H9 (cell line): ENCODE results near the gene PTN. TPM values are rescaled to one million over a fixed set of nuclear protein-coding genes. Genes with fewer than 3 reads are reported as not detected.

Experiments
- DNase-seq: peaks from one replicate; pipeline ENCODE4 v3.0.0-alpha.2; 2017
- H2AFZ ChIP-seq: one replicate; pipeline ENCODE4 v1.6.1; 2013; ENCODE audit warnings: mild to moderate bottlenecking, low read length, control low read depth, moderate library complexity
- H2AK5ac ChIP-seq: 2 replicates; pipeline ENCODE4 v1.6.1; 2013; ENCODE audit warnings: low read length, control low read depth, mixed read lengths; ENCODE audit not compliant: insufficient read length
- H2BK120ac ChIP-seq: one replicate; pipeline ENCODE4 v1.6.1; 2013; ENCODE audit warnings: low read depth, mild to moderate bottlenecking, low read length, control low read depth, inconsistent platforms; ENCODE audit not compliant: poor library complexity, severe bottlenecking
- H2BK12ac ChIP-seq: 2 replicates; pipeline ENCODE4 v1.6.1; 2013; ENCODE audit warnings: low read length, control low read depth, mixed read lengths, low read depth; ENCODE audit not compliant: insufficient read length
- H2BK15ac ChIP-seq: 2 replicates; pipeline ENCODE4 v1.6.1; 2013; ENCODE audit warnings: low read depth, low read length, control low read depth
- H2BK20ac ChIP-seq: one replicate; pipeline ENCODE4 v1.6.1; 2013; ENCODE audit warnings: low read depth, mild to moderate bottlenecking, low read length, control low read depth, inconsistent platforms; ENCODE audit not compliant: poor library complexity, severe bottlenecking
- H2BK5ac ChIP-seq: 2 replicates; pipeline ENCODE4 v1.6.1; 2013; ENCODE audit warnings: low read length, control low read depth, mixed read lengths; ENCODE audit not compliant: insufficient read length
- H3K14ac ChIP-seq: 2 replicates; pipeline ENCODE4 v1.6.1; 2013; ENCODE audit warnings: low read length, control low read depth; ENCODE audit not compliant: insufficient read depth
- H3K18ac ChIP-seq: 2 replicates; pipeline ENCODE4 v1.6.1; 2013; ENCODE audit warnings: low read depth, mild to moderate bottlenecking, mixed read lengths, low read length, control low read depth; ENCODE audit not compliant: insufficient read length
- H3K23ac ChIP-seq: 2 replicates; pipeline ENCODE4 v1.6.1; 2013; ENCODE audit warnings: low read length, control low read depth, mixed read lengths, low read depth; ENCODE audit not compliant: insufficient read length
- H3K23me2 ChIP-seq: 2 replicates; pipeline ENCODE4 v1.6.1; 2013; ENCODE audit warnings: low read depth, mild to moderate bottlenecking, mixed read lengths, low read length, control low read depth; ENCODE audit not compliant: insufficient read length, poor library complexity, severe bottlenecking
- H3K27ac ChIP-seq: 2 replicates; pipeline ENCODE4 v1.5.1; 2013; ENCODE audit warnings: low read length, control low read depth, mixed read lengths, low read depth; ENCODE audit not compliant: insufficient read length
- H3K27me3 ChIP-seq: 2 replicates; pipeline ENCODE4 v1.6.1; 2013; ENCODE audit warnings: low read length, control low read depth, inconsistent platforms; ENCODE audit not compliant: insufficient read depth
- H3K4ac ChIP-seq: 2 replicates; pipeline ENCODE4 v1.6.1; 2013; ENCODE audit warnings: low read depth, mild to moderate bottlenecking, control low read depth, inconsistent platforms, low read length, moderate library complexity
- H3K4me1 ChIP-seq: 2 replicates; pipeline ENCODE4 v1.6.1; 2013; ENCODE audit warnings: low read length, control low read depth, inconsistent platforms; ENCODE audit not compliant: insufficient read depth
- H3K4me2 ChIP-seq: 2 replicates; pipeline ENCODE4 v1.6.1; 2013; ENCODE audit warnings: low read length, control low read depth, mixed read lengths; ENCODE audit not compliant: insufficient read length, insufficient read depth
- H3K56ac ChIP-seq: 2 replicates; pipeline ENCODE4 v1.6.1; 2013; ENCODE audit warnings: low read depth, mild to moderate bottlenecking, mixed read lengths, low read length, control low read depth; ENCODE audit not compliant: insufficient read length
- H3K79me1 ChIP-seq: 2 replicates; pipeline ENCODE4 v1.6.1; 2013; ENCODE audit warnings: low read depth, mild to moderate bottlenecking, moderate library complexity, low read length, control low read depth, inconsistent platforms; ENCODE audit not compliant: insufficient read depth, poor library complexity, severe bottlenecking
- H3K79me2 ChIP-seq: 2 replicates; pipeline ENCODE4 v1.6.1; 2013; ENCODE audit warnings: low read length, control low read depth, inconsistent platforms; ENCODE audit not compliant: insufficient read depth
- H3K9ac ChIP-seq: 2 replicates; pipeline ENCODE4 v1.6.1; 2013; ENCODE audit warnings: low read length, control low read depth, mixed read lengths; ENCODE audit not compliant: insufficient read length; ENCODE audit errors: extremely low read depth
- H3K9me3 ChIP-seq: one replicate; pipeline ENCODE4 v1.6.1; 2013; ENCODE audit warnings: low read depth, low read length, inconsistent platforms; ENCODE audit not compliant: control insufficient read depth
- H3T11ph ChIP-seq: one replicate; pipeline ENCODE4 v1.6.1; 2013; ENCODE audit warnings: mild to moderate bottlenecking, low read length, control low read depth, inconsistent platforms
- H4K20me1 ChIP-seq: one replicate; pipeline ENCODE4 v1.6.1; 2013; ENCODE audit not compliant: control insufficient read depth, insufficient read length, insufficient read depth
- H4K5ac ChIP-seq: 2 replicates; pipeline ENCODE4 v1.6.1; 2013; ENCODE audit warnings: low read depth, mild to moderate bottlenecking, mixed read lengths, low read length, control low read depth; ENCODE audit not compliant: insufficient read length
- H4K8ac ChIP-seq: replicated peaks from 2 replicates; pipeline ENCODE4 v1.6.1; 2013; ENCODE audit warnings: low read length, control low read depth, mixed read lengths, low read depth; ENCODE audit not compliant: insufficient read length
- H4K91ac ChIP-seq: 2 replicates; pipeline ENCODE4 v1.6.1; 2013; ENCODE audit warnings: low read depth, mild to moderate bottlenecking, moderate library complexity, mixed read lengths, low read length, control low read depth; ENCODE audit not compliant: insufficient read length
- H3K27ac Mint-ChIP-seq, 3 experiments: 2 replicates in 2 of 3; 3 replicates in 1 of 3; pipeline ENCODE4 v1.8.0; 2020 to 2021; ENCODE audit warnings: mixed read lengths in 3 of 3, mild to moderate bottlenecking in 1 of 3, moderate library complexity in 1 of 3
- H3K27me3 Mint-ChIP-seq: 2 replicates; pipeline ENCODE4 v1.8.0; 2021; ENCODE audit warnings: low read depth, mild to moderate bottlenecking, moderate library complexity, mixed read lengths
- H3K36me3 Mint-ChIP-seq, 3 experiments: 2 replicates in 2 of 3; 3 replicates in 1 of 3; pipeline ENCODE4 v1.8.0; 2020 to 2021; ENCODE audit warnings: low read depth in 3 of 3, mixed read lengths in 3 of 3; ENCODE audit not compliant: insufficient read depth in 1 of 3
- H3K4me1 Mint-ChIP-seq, 2 experiments: 2 replicates each; pipeline ENCODE4 v1.8.0; 2020; ENCODE audit warnings: mixed read lengths in 2 of 2
- H3K4me3 Mint-ChIP-seq, 2 experiments: 2 replicates in 1 of 2; 3 replicates in 1 of 2; pipeline ENCODE4 v1.8.0; 2020 to 2021; ENCODE audit warnings: mild to moderate bottlenecking in 2 of 2, mixed read lengths in 2 of 2, moderate library complexity in 1 of 2
- H3K9me3 Mint-ChIP-seq, 2 experiments: 2 replicates in 1 of 2; 3 replicates in 1 of 2; pipeline ENCODE4 v1.8.0; 2020; ENCODE audit warnings: mild to moderate bottlenecking in 2 of 2, mixed read lengths in 2 of 2, moderate library complexity in 1 of 2
- CTCF ChIP-seq: fragments of 200-600 bp; sonication (generic); conservative IDR thresholded peaks from 3 replicates; pipeline ENCODE4 v1.8.0; 2021; ENCODE audit warnings: antibody characterized with exemption, mild to moderate bottlenecking
- WGBS: extraction: QIAGEN DNeasy Blood & Tissue Kit; methylation state at CpG from one replicate; pipeline ENCODE4 v1.1.7; 2013; ENCODE audit warnings: missing lambda C conversion rate, low lambda C conversion rate, mixed read lengths; ENCODE audit not compliant: insufficient read length; ENCODE audit errors: extremely low coverage; 5-methylcytosine and 5-hydroxymethylcytosine counted together
- total RNA-seq: library from RNA; stranded (reverse); gene quantifications from 2 replicates; pipeline ENCODE4 v1.2.1, GENCODE V29; 2021

PTN gene
- total RNA-seq, 1 experiment from 2014 or later = 16.5 TPM

GRCh38 chr7:137209151-137209817, 134.2 kb downstream of the PTN start:
- WGBS = no CpG with 5 or more reads among the region's 5 CpGs
- H4K91ac ChIP-seq = no peak overlapping the region
- no peaks in the 10 kb centered on the region for H3K23me2 ChIP-seq
- H3K9me3 ChIP-seq = no peaks in the 10 kb centered on the region
- no peak overlapping the region for H2BK15ac ChIP-seq
- H3K79me1 ChIP-seq = no peaks in the 10 kb centered on the region
- no peak overlapping the region for H3K56ac ChIP-seq
- H3K4me2 ChIP-seq = no peak overlapping the region
- no peak overlapping the region for H2AFZ ChIP-seq
- no peak overlapping the region for H3K4ac ChIP-seq
- H3K27me3 ChIP-seq = no peaks in the 10 kb centered on the region
- no peak overlapping the region for H4K8ac ChIP-seq
- no peak overlapping the region for H3K4me3 Mint-ChIP-seq
- H3K27ac Mint-ChIP-seq = no peak overlapping the region
- no peak overlapping the region for H2BK5ac ChIP-seq
- H3K9me3 Mint-ChIP-seq = peaks cover 8 to 10% of the 10 kb centered on the region in 2 experiments; a peak in 4 of 5 replicates
- H3K4me1 ChIP-seq = no peaks in the 10 kb centered on the region
- H4K5ac ChIP-seq = no peak overlapping the region
- H3K79me2 ChIP-seq = no peaks in the 10 kb centered on the region
- no peak overlapping the region for H2BK20ac ChIP-seq
- H3K14ac ChIP-seq = no peak overlapping the region
- no peak overlapping the region for H3K9ac ChIP-seq
- H2AK5ac ChIP-seq = no peak overlapping the region
- peaks cover 2% of the 10 kb centered on the region; the same call in 1 of the 2 replicates for H3K27me3 Mint-ChIP-seq
- H4K20me1 ChIP-seq = no peaks in the 10 kb centered on the region
- no peak overlapping the region for H2BK12ac ChIP-seq
- TF ChIP-seq CTCF = no peak
- H3K27ac ChIP-seq = no peak overlapping the region
- DNase-seq = no peak
- no peak overlapping the region for H3K23ac ChIP-seq
- H3K36me3 Mint-ChIP-seq = peaks cover 0 to 8% (median 4%) of the 10 kb centered on the region in 3 experiments; a peak in 3 of 7 replicates
- H3T11ph ChIP-seq = no peak overlapping the region
- no peaks in the 10 kb centered on the region; a peak in 1 of 4 replicates for H3K4me1 Mint-ChIP-seq
- H3K18ac ChIP-seq = no peak overlapping the region
- H2BK120ac ChIP-seq = no peak overlapping the region
